Astrocyte (in vitro differentiated cells and primary cell): ENCODE results near the gene MNT. TPM values are rescaled to one million over a fixed set of nuclear protein-coding genes. Genes with fewer than 3 reads are reported as not detected.

Experiments used
- DNase-seq: peaks from one replicate; pipeline ENCODE4 v3.0.0-alpha.2; 2010; ENCODE audit warnings: low read depth
- FAIRE-seq: peaks from 2 replicates; lab custom pipeline; 2011; peaks lifted over from hg19 to GRCh38; lab: Jason Lieb, UNC
- H2AFZ ChIP-seq: 2 replicates; pipeline ENCODE4 v1.6.0; 2012; ENCODE audit warnings: low read depth, low read length, inconsistent platforms
- H3K27ac ChIP-seq: 2 replicates; pipeline ENCODE4 v1.5.1; 2011; ENCODE audit warnings: low read depth, low read length, inconsistent platforms
- H3K27me3 ChIP-seq: 2 replicates; pipeline ENCODE4 v1.6.0; 2011; ENCODE audit warnings: low read length, inconsistent platforms; ENCODE audit not compliant: insufficient read depth
- H3K36me3 ChIP-seq: 2 replicates; pipeline ENCODE4 v1.5.1; 2011; ENCODE audit warnings: low read length, inconsistent platforms; ENCODE audit not compliant: insufficient read depth
- H3K4me1 ChIP-seq: 2 replicates; pipeline ENCODE4 v1.5.1; 2011; ENCODE audit warnings: low read length, inconsistent platforms; ENCODE audit not compliant: insufficient read depth
- H3K4me2 ChIP-seq: 2 replicates; pipeline ENCODE4 v1.6.0; 2012; ENCODE audit warnings: low read length, inconsistent platforms
- H3K4me3 ChIP-seq: 2 replicates; pipeline ENCODE4 v1.5.1; 2011; ENCODE audit warnings: low read depth, mild to moderate bottlenecking, low read length, inconsistent platforms; ENCODE audit not compliant: insufficient read depth
- H3K79me2 ChIP-seq: 2 replicates; pipeline ENCODE4 v1.6.0; 2012; ENCODE audit warnings: mild to moderate bottlenecking, low read length, inconsistent platforms; ENCODE audit not compliant: insufficient read depth
- H3K9ac ChIP-seq: 2 replicates; pipeline ENCODE4 v1.6.0; 2012; ENCODE audit warnings: mild to moderate bottlenecking, low read length, inconsistent platforms
- H3K9me3 ChIP-seq: 2 replicates; pipeline ENCODE4 v1.5.1; 2012; ENCODE audit warnings: low read depth, mild to moderate bottlenecking, low read length, inconsistent platforms; ENCODE audit not compliant: insufficient read depth
- H4K20me1 ChIP-seq: 2 replicates; pipeline ENCODE4 v1.6.0; 2012; ENCODE audit warnings: low read length, inconsistent platforms; ENCODE audit not compliant: insufficient read depth
- H3K27ac Mint-ChIP-seq: one replicate; pipeline ENCODE4 v1.8.0; 2021; ENCODE audit warnings: mild to moderate bottlenecking, mixed read lengths; ENCODE audit not compliant: unreplicated experiment
- H3K27me3 Mint-ChIP-seq: one replicate; pipeline ENCODE4 v1.8.0; 2021; ENCODE audit warnings: low read depth, mixed read lengths; ENCODE audit not compliant: unreplicated experiment
- H3K36me3 Mint-ChIP-seq: one replicate; pipeline ENCODE4 v1.8.0; 2021; ENCODE audit warnings: low read depth, mixed read lengths; ENCODE audit not compliant: unreplicated experiment
- H3K4me1 Mint-ChIP-seq: one replicate; pipeline ENCODE4 v1.8.0; 2021; ENCODE audit warnings: low read depth, mixed read lengths; ENCODE audit not compliant: unreplicated experiment
- H3K4me3 Mint-ChIP-seq: one replicate; pipeline ENCODE4 v1.8.0; 2021; ENCODE audit warnings: mild to moderate bottlenecking, moderate library complexity, mixed read lengths; ENCODE audit not compliant: unreplicated experiment
- H3K9me3 Mint-ChIP-seq: one replicate; pipeline ENCODE4 v1.8.0; 2021; ENCODE audit warnings: mild to moderate bottlenecking, mixed read lengths; ENCODE audit not compliant: unreplicated experiment
- CTCF ChIP-seq: IDR thresholded peaks from 2 replicates; pipeline ENCODE4 v1.5.1; 2011; ENCODE audit warnings: low read depth, mild to moderate bottlenecking, inconsistent platforms, low read length, moderate library complexity; ENCODE audit not compliant: insufficient read depth
- EZH2 ChIP-seq: IDR thresholded peaks from 2 replicates; pipeline ENCODE4 v1.6.1; 2012; ENCODE audit warnings: mild to moderate bottlenecking, low read length, inconsistent platforms; ENCODE audit not compliant: insufficient read depth
- total RNA-seq: library from RNA; stranded (reverse); gene quantifications from 2 replicates; pipeline ENCODE4 v1.2.1, GENCODE V29; 2021

MNT gene
- total RNA-seq, 1 donor from 2014 or later: 29.1 TPM

DNA sequence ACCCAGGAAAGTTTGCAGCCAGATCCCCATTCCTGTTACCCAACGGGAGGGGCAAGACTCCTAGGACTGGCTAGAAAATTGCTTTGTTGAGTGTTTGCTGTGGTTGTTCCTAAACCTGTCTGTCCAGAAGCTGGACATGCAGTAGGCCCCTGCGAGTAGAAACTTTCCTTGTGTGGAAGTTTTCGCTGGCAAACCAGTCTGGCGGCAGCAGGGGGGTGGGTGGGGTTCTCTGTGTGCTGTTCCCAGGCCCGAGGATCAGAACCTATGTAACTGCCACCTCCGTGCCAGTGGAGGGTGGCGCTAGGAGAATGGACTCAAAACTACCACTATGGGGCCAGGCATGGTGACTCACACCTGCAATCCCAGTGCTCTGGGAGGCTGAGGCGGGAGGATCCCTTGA, 54.4 kb downstream of the MNT start:
- Histone ChIP-seq H3K27ac (no peak overlapping the region), H3K4me1 (peaks cover 11% of the 10 kb centered on the region), H3K4me3 (no peak overlapping the region), H2AFZ (no peak overlapping the region), H3K36me3 (no peaks in the 10 kb centered on the region), H3K9me3 (no peaks in the 10 kb centered on the region), H3K4me2 (no peak overlapping the region), H4K20me1 (peaks cover 30% of the 10 kb centered on the region), H3K9ac (no peak overlapping the region), H3K27me3 (no peaks in the 10 kb centered on the region), H3K79me2 (no peaks in the 10 kb centered on the region)
- Mint-ChIP-seq H3K4me1 (peaks cover 15% of the 10 kb centered on the region), H3K27ac (no peak overlapping the region), H3K36me3 (peaks cover 9% of the 10 kb centered on the region), H3K27me3 (no peaks in the 10 kb centered on the region), H3K4me3 (no peak overlapping the region), H3K9me3 (no peaks in the 10 kb centered on the region)
- no peak for DNase-seq
- FAIRE-seq: no peak
- TF ChIP-seq EZH2: no peak
- TF ChIP-seq CTCF: no peak

GRCh38 chr17:2344528-2344927, 56.3 kb downstream of the MNT start:
- no peak for TF ChIP-seq CTCF
- TF ChIP-seq EZH2: no peak
- no peaks in the 10 kb centered on the region for H3K9me3 Mint-ChIP-seq
- Histone ChIP-seq H3K4me2 (no peak overlapping the region), H3K27me3 (no peaks in the 10 kb centered on the region), H3K4me1 (peaks cover 11% of the 10 kb centered on the region), H3K4me3 (no peak overlapping the region), H3K27ac (no peak overlapping the region), H3K9ac (no peak overlapping the region), H2AFZ (no peak overlapping the region), H3K9me3 (no peaks in the 10 kb centered on the region), H3K36me3 (no peaks in the 10 kb centered on the region), H3K79me2 (peaks cover 10% of the 10 kb centered on the region), H4K20me1 (peaks cover 35% of the 10 kb centered on the region)
- H3K36me3 Mint-ChIP-seq: peaks cover 5% of the 10 kb centered on the region
- FAIRE-seq (no peak), DNase-seq (no peak)
- no peaks in the 10 kb centered on the region for H3K27me3 Mint-ChIP-seq
- no peak overlapping the region for H3K27ac Mint-ChIP-seq
- H3K4me3 Mint-ChIP-seq: no peak overlapping the region
- H3K4me1 Mint-ChIP-seq: peaks cover 15% of the 10 kb centered on the region

DNA sequence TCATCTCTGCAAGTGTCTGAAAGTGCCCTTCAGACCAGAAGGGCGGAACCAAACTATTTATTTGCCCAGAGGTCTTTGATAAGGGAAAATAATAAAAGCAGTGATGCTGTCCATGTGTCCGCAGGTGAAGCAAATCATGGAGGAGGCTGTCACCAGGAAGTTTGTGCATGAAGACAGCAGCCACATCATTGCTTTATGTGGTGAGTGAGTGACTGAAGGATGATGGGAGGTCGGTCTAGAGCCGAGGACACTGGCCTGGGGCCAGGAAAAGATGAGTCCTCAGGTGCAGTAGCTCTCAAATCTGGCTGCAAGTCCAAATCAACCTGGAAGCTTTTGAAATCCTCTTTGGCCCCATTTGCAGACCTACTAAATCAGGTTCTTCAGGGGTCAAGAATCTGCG, 57.4 kb downstream of the MNT start:
- no peak overlapping the region for H3K4me2 ChIP-seq
- H3K27ac ChIP-seq: no peak overlapping the region
- peaks cover 16% of the 10 kb centered on the region for H3K4me1 Mint-ChIP-seq
- H3K9me3 Mint-ChIP-seq: no peaks in the 10 kb centered on the region
- H3K4me3 ChIP-seq: no peak overlapping the region
- H3K27ac Mint-ChIP-seq: no peak overlapping the region
- H3K36me3 Mint-ChIP-seq: peaks cover 5% of the 10 kb centered on the region
- H3K79me2 ChIP-seq: peaks cover 14% of the 10 kb centered on the region
- no peaks in the 10 kb centered on the region for H3K27me3 ChIP-seq
- H3K9ac ChIP-seq: no peak overlapping the region
- H3K9me3 ChIP-seq: no peaks in the 10 kb centered on the region
- TF ChIP-seq EZH2: no peak
- TF ChIP-seq CTCF: no peak
- H3K4me3 Mint-ChIP-seq: no peak overlapping the region
- no peaks in the 10 kb centered on the region for H3K36me3 ChIP-seq
- FAIRE-seq (no peak), DNase-seq (no peak)
- H4K20me1 ChIP-seq: peaks cover 34% of the 10 kb centered on the region
- H2AFZ ChIP-seq: no peak overlapping the region
- no peaks in the 10 kb centered on the region for H3K27me3 Mint-ChIP-seq
- peaks cover 10% of the 10 kb centered on the region for H3K4me1 ChIP-seq
